HCT116 (cell line): ENCODE results near the gene CDCP2.

Source experiments
- ATF3 ChIP-seq: IDR thresholded peaks from 2 replicates; pipeline ENCODE4 v1.6.1; 2012
- ELF1 ChIP-seq: IDR thresholded peaks from 2 replicates; pipeline ENCODE4 v1.6.1; 2012; ENCODE audit warnings: low read depth, borderline replicate concordance
- EZH2 ChIP-seq: fragments of 200-600 bp; sonication (generic); IDR thresholded peaks from 2 replicates; pipeline ENCODE4 v1.6.1; 2017; ENCODE audit warnings: antibody characterized with exemption, mixed run types
- POLR2A ChIP-seq: IDR thresholded peaks from 2 replicates; pipeline ENCODE4 v1.7.0; 2011; ENCODE audit warnings: borderline replicate concordance; ENCODE audit not compliant: insufficient read depth, insufficient read length; ENCODE audit errors: extremely low read depth
- POLR2AphosphoS5 ChIP-seq: IDR thresholded peaks from 2 replicates; pipeline ENCODE4 v1.6.1; 2011; ENCODE audit warnings: mild to moderate bottlenecking, low read depth, low read length, moderate library complexity
- RAD21 ChIP-seq: IDR thresholded peaks from 2 replicates; pipeline ENCODE4 v1.6.1; 2012; ENCODE audit warnings: low read depth, mild to moderate bottlenecking
- SP1 ChIP-seq: IDR thresholded peaks from 2 replicates; pipeline ENCODE4 v1.6.1; 2012; ENCODE audit warnings: low read depth
- SRF ChIP-seq: IDR thresholded peaks from 2 replicates; pipeline ENCODE4 v1.6.1; 2012; ENCODE audit warnings: low read depth
- ZBTB33 ChIP-seq: IDR thresholded peaks from 2 replicates; pipeline ENCODE4 v1.6.1; 2011; ENCODE audit warnings: mild to moderate bottlenecking, low read length, moderate library complexity; ENCODE audit not compliant: insufficient replicate concordance; ENCODE audit errors: extremely low read depth
- ZFX ChIP-seq: fragments of 450-650 bp; IDR thresholded peaks from 2 replicates; pipeline ENCODE4 v1.6.1; 2017
- ZNF274 ChIP-seq: fragments of 200-500 bp; sonication (Bioruptor generic); IDR thresholded peaks from 2 replicates; pipeline ENCODE4 v1.6.1; 2014; ENCODE audit warnings: mild to moderate bottlenecking, low read depth, low read length, inconsistent platforms
- TF ChIP-seq, protein P1 (sequence below), 3 experiments: fragments of 200-600 bp in 1 of 3; sonication (generic) in 1 of 3; IDR thresholded peaks in 2 of 3; conservative IDR thresholded peaks in 1 of 3; 2 replicates each; pipeline ENCODE4 v1.5.1; 2012 to 2017; ENCODE audit warnings: low read depth in 2 of 3, low read length in 2 of 3, antibody characterized with exemption in 1 of 3, borderline replicate concordance in 1 of 3, control low read depth in 1 of 3, mild to moderate bottlenecking in 1 of 3, mixed read lengths in 1 of 3, mixed run types in 1 of 3, moderate library complexity in 1 of 3; ENCODE audit not compliant: insufficient read depth in 1 of 3
- TF ChIP-seq, protein P2 (sequence below): IDR thresholded peaks from 2 replicates; pipeline ENCODE4 v1.6.1; 2012
- TF ChIP-seq, protein P3 (sequence below): IDR thresholded peaks from 2 replicates; pipeline ENCODE4 v1.6.1; 2012; ENCODE audit warnings: low read depth

- TF ChIP-seq, protein P1, sequence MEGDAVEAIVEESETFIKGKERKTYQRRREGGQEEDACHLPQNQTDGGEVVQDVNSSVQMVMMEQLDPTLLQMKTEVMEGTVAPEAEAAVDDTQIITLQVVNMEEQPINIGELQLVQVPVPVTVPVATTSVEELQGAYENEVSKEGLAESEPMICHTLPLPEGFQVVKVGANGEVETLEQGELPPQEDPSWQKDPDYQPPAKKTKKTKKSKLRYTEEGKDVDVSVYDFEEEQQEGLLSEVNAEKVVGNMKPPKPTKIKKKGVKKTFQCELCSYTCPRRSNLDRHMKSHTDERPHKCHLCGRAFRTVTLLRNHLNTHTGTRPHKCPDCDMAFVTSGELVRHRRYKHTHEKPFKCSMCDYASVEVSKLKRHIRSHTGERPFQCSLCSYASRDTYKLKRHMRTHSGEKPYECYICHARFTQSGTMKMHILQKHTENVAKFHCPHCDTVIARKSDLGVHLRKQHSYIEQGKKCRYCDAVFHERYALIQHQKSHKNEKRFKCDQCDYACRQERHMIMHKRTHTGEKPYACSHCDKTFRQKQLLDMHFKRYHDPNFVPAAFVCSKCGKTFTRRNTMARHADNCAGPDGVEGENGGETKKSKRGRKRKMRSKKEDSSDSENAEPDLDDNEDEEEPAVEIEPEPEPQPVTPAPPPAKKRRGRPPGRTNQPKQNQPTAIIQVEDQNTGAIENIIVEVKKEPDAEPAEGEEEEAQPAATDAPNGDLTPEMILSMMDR (IDR thresholded peaks at IDR 0.05 in 2 of 3, conservative IDR thresholded peaks at IDR 0.05 in 1 of 3; ENCODE audit: borderline replicate concordance in 1 of 3, insufficient read depth in 1 of 3, low read depth in 2 of 3, low read length in 2 of 3) = no peak
- TF ChIP-seq ATF3 = no peak
- TF ChIP-seq EZH2 = no peak
- TF ChIP-seq SP1 = no peak
- no peak for TF ChIP-seq ZFX
- no peak for TF ChIP-seq RAD21
- no peak for TF ChIP-seq POLR2A
- TF ChIP-seq, protein P2, sequence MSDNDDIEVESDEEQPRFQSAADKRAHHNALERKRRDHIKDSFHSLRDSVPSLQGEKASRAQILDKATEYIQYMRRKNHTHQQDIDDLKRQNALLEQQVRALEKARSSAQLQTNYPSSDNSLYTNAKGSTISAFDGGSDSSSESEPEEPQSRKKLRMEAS = no peak
- TF ChIP-seq ZBTB33 = no peak
- TF ChIP-seq, protein P3, sequence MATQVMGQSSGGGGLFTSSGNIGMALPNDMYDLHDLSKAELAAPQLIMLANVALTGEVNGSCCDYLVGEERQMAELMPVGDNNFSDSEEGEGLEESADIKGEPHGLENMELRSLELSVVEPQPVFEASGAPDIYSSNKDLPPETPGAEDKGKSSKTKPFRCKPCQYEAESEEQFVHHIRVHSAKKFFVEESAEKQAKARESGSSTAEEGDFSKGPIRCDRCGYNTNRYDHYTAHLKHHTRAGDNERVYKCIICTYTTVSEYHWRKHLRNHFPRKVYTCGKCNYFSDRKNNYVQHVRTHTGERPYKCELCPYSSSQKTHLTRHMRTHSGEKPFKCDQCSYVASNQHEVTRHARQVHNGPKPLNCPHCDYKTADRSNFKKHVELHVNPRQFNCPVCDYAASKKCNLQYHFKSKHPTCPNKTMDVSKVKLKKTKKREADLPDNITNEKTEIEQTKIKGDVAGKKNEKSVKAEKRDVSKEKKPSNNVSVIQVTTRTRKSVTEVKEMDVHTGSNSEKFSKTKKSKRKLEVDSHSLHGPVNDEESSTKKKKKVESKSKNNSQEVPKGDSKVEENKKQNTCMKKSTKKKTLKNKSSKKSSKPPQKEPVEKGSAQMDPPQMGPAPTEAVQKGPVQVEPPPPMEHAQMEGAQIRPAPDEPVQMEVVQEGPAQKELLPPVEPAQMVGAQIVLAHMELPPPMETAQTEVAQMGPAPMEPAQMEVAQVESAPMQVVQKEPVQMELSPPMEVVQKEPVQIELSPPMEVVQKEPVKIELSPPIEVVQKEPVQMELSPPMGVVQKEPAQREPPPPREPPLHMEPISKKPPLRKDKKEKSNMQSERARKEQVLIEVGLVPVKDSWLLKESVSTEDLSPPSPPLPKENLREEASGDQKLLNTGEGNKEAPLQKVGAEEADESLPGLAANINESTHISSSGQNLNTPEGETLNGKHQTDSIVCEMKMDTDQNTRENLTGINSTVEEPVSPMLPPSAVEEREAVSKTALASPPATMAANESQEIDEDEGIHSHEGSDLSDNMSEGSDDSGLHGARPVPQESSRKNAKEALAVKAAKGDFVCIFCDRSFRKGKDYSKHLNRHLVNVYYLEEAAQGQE = no peak
- no peak for TF ChIP-seq POLR2AphosphoS5
- no peak for TF ChIP-seq ELF1
- no peak for TF ChIP-seq ZNF274
- TF ChIP-seq SRF = no peak
These were observed 64.4 kb downstream of the CDCP2 start for GRCh38 chr1:54088385-54088784.
